GM12878 (cell line): ENCODE results near the gene AFF1. TPM values are rescaled to one million over a fixed set of nuclear protein-coding genes. Genes with fewer than 3 reads are reported as not detected.

Source experiments
- CTCF ChIP-seq, 3 experiments: IDR thresholded peaks in 2 of 3; conservative IDR thresholded peaks in 1 of 3; 2 replicates each; pipeline ENCODE4 v1.5.1; 2011; ENCODE audit warnings: low read depth in 3 of 3, low read length in 3 of 3, mild to moderate bottlenecking in 3 of 3, control low read depth in 2 of 3, moderate library complexity in 2 of 3, inconsistent platforms in 1 of 3, mixed read lengths in 1 of 3; ENCODE audit not compliant: control insufficient read depth in 2 of 3, insufficient read depth in 1 of 3; ENCODE audit errors: extremely low read depth in 1 of 3
- DPF2 ChIP-seq: fragments of 450-650 bp; IDR thresholded peaks from 2 replicates; pipeline ENCODE4 v1.6.1; 2017; ENCODE audit warnings: mild to moderate bottlenecking
- EGR1 ChIP-seq, 2 experiments: IDR thresholded peaks; 1 replicate in 1 of 2; 2 replicates in 1 of 2; pipeline ENCODE4 v1.6.1; 2011 to 2012; ENCODE audit warnings: low read depth in 2 of 2, low read length in 2 of 2, borderline replicate concordance in 1 of 2, mild to moderate bottlenecking in 1 of 2, moderate library complexity in 1 of 2
- FOS ChIP-seq: IDR thresholded peaks from 3 replicates; pipeline ENCODE4 v1.6.1; 2011; ENCODE audit warnings: borderline replicate concordance; ENCODE audit not compliant: insufficient read length; ENCODE audit errors: extremely low read depth
- HDAC2 ChIP-seq: fragments of 200-600 bp; sonication (generic); IDR thresholded peaks from 2 replicates; pipeline ENCODE4 v1.6.1; 2017
- MEF2A ChIP-seq: IDR thresholded peaks from 2 replicates; pipeline ENCODE4 v1.6.1; 2011; ENCODE audit warnings: low read depth, mild to moderate bottlenecking, low read length, moderate library complexity; ENCODE audit not compliant: insufficient read depth
- NRF1 ChIP-seq: conservative IDR thresholded peaks from 2 replicates; pipeline ENCODE4 v1.6.1; 2011; ENCODE audit warnings: mild to moderate bottlenecking, low read depth, low read length, improper control_type of control experiment
- SMC3 ChIP-seq: IDR thresholded peaks from 2 replicates; pipeline ENCODE4 v1.6.1; 2011; ENCODE audit warnings: low read length, improper control_type of control experiment, borderline replicate concordance
- TCF12 ChIP-seq: IDR thresholded peaks from 2 replicates; pipeline ENCODE4 v1.6.1; 2011; ENCODE audit warnings: low read depth, mild to moderate bottlenecking, low read length
- ZNF592 ChIP-seq: fragments of 450-650 bp; IDR thresholded peaks from 2 replicates; pipeline ENCODE4 v1.6.1; 2017; ENCODE audit warnings: mild to moderate bottlenecking, moderate library complexity
- polyA plus RNA-seq, 11 experiments: library from polyadenylated mRNA; depleted of rRNA in 4 of 11; unstranded in 6 of 11; stranded (reverse) in 5 of 11; fragments of >200 nt; fragmentation: Nextera tagmentation in 4 of 11; fragmentation: Illumina TruSeq in 1 of 11; extraction: Ambion mirVana in 4 of 11; extraction: Trizol in 1 of 11; gene quantifications; 1 replicate in 1 of 11; 2 replicates in 10 of 11; pipeline versions ENCODE4 v1.2.1 to v1.2.3, GENCODE V29; 2011 to 2016; ENCODE audit warnings: inconsistent platforms in 2 of 11, missing spikeins in 2 of 11, low read depth in 1 of 11
- total RNA-seq, 4 experiments: library from RNA; depleted of rRNA in 3 of 4; stranded (reverse); fragments of >200 nt in 3 of 4; fragmentation: Illumina TruSeq in 1 of 4; extraction: Trizol in 1 of 4; gene quantifications; 2 replicates each; pipeline versions ENCODE4 v1.2.1 to v1.2.3, GENCODE V29; 2013 to 2021

AFF1 gene
- total and polyA plus RNA-seq, 10 of the 15 experiments (the other 5 are each of a cell fraction or from before 2014, with no cell fraction given), result 3.5 to 56.1 (median 21.5) TPM

- TF ChIP-seq ZNF592 (no peak), FOS (no peak), NRF1 (no peak), TCF12 (no peak), HDAC2 (no peak), SMC3 (peak; percentile 10; the same call in 1 of the 2 replicates), CTCF (IDR thresholded peaks at IDR 0.05 in 2 of 3, conservative IDR thresholded peaks at IDR 0.05 in 1 of 3; ENCODE audit: control insufficient read depth in 2 of 3, extremely low read depth in 1 of 3, insufficient read depth in 1 of 3, low read depth in 3 of 3, low read length in 3 of 3) (no peak), EGR1 (IDR thresholded peaks at IDR 0.05; ENCODE audit: borderline replicate concordance in 1 of 2, low read depth in 2 of 2, low read length in 2 of 2) (peak in 1 of 2 experiments; percentile 38; a peak in 1 of 3 replicates), MEF2A (no peak), DPF2 (0 out of 2 replicates have a peak, but pooled peaks have one; percentile 26)
These were observed 30.5 kb downstream of the AFF1 start (continued) for GRCh38 chr4:86965019-86965976.
